HEK293 (cell line): ENCODE results near the gene GATA3.

Source experiments
- CTCF ChIA-PET: fragments of 350-600 bp; formaldehyde crosslinking; extraction: SDS; loops from one replicate; lab custom pipeline; 2021; ENCODE audit warnings: antibody characterized with exemption; lab: Yijun Ruan, JAX
- POLR2A ChIA-PET: fragments of 300-600 bp; formaldehyde crosslinking; extraction: SDS; loops from one replicate; lab custom pipeline; 2020; ENCODE audit warnings: antibody characterized with exemption, inconsistent platforms; lab: Yijun Ruan, JAX
- H3K27ac ChIP-seq: fragments of 200-500 bp; sonication (Bioruptor generic); 2 replicates; pipeline ENCODE4 v1.5.1; 2014; ENCODE audit warnings: low read depth, low read length, control low read depth, inconsistent platforms; ENCODE audit errors: extremely low read depth
- H3K36me3 ChIP-seq, 2 experiments: fragments of 200-500 bp in 1 of 2; sonication (Bioruptor generic) in 1 of 2; 1 replicate in 1 of 2; 2 replicates in 1 of 2; pipeline ENCODE4 v1.5.1; 2014 to 2017; ENCODE audit warnings: inconsistent platforms in 2 of 2, low read length in 2 of 2; ENCODE audit not compliant: control insufficient read depth in 2 of 2, insufficient read depth in 1 of 2
- H3K4me1 ChIP-seq: fragments of 200-500 bp; sonication (Bioruptor generic); 2 replicates; pipeline ENCODE4 v1.5.1; 2014; ENCODE audit warnings: mild to moderate bottlenecking, low read length, inconsistent platforms; ENCODE audit not compliant: control insufficient read depth, insufficient read depth
- H3K4me3 ChIP-seq: 2 replicates; pipeline ENCODE4 v1.5.1; 2011; ENCODE audit warnings: low read depth, mild to moderate bottlenecking, control low read depth, low read length, moderate library complexity
- H3K9me3 ChIP-seq: fragments of 200-500 bp; sonication (Bioruptor generic); 2 replicates; pipeline ENCODE4 v1.5.1; 2014; ENCODE audit warnings: low read depth, low read length, inconsistent platforms; ENCODE audit not compliant: control insufficient read depth, insufficient read depth
- HIC1 ChIP-seq: fragments of 450-650 bp; formaldehyde crosslinking; IDR thresholded peaks from 2 replicates; pipeline ENCODE4 v1.5.1; 2016; ENCODE audit warnings: missing biosample characterization, missing genetic modification characterization
- HOXD13 ChIP-seq: sonication (generic); formaldehyde crosslinking; IDR thresholded peaks from 2 replicates; pipeline ENCODE4 v1.8.0; 2022; ENCODE audit warnings: missing genetic modification reagents, borderline replicate concordance
- IKZF3 ChIP-seq: fragments of 450-650 bp; IDR thresholded peaks from 2 replicates; pipeline ENCODE4 v1.5.0; 2018; ENCODE audit warnings: missing biosample characterization, mild to moderate bottlenecking, missing genetic modification characterization, moderate library complexity
- MYNN ChIP-seq: fragments of 450-650 bp; formaldehyde crosslinking; IDR thresholded peaks from 2 replicates; pipeline ENCODE4 v1.5.1; 2016; ENCODE audit warnings: missing biosample characterization, missing genetic modification characterization, borderline replicate concordance
- WT1 ChIP-seq: fragments of 450-650 bp; formaldehyde crosslinking; IDR thresholded peaks from 2 replicates; pipeline ENCODE4 v1.5.1; 2016; ENCODE audit warnings: missing biosample characterization, missing genetic modification characterization
- YY2 ChIP-seq: fragments of 450-650 bp; formaldehyde crosslinking; IDR thresholded peaks from 2 replicates; pipeline ENCODE4 v1.5.1; 2016; ENCODE audit warnings: missing biosample characterization, missing genetic modification characterization
- ZBTB7A ChIP-seq: fragments of 450-650 bp; formaldehyde crosslinking; IDR thresholded peaks from 2 replicates; pipeline ENCODE4 v1.5.1; 2016; ENCODE audit warnings: low read depth, missing biosample characterization, missing genetic modification characterization
- ZBTB8A ChIP-seq: fragments of 450-650 bp; formaldehyde crosslinking; IDR thresholded peaks from 2 replicates; pipeline ENCODE4 v1.5.1; 2016; ENCODE audit warnings: missing biosample characterization, missing genetic modification characterization
- ZEB2 ChIP-seq: fragments of 450-650 bp; formaldehyde crosslinking; IDR thresholded peaks from 2 replicates; pipeline ENCODE4 v1.5.1; 2016; ENCODE audit warnings: missing biosample characterization, missing genetic modification characterization
- ZNF133 ChIP-seq: fragments of 450-650 bp; formaldehyde crosslinking; IDR thresholded peaks from 2 replicates; pipeline ENCODE4 v1.5.1; 2016; ENCODE audit warnings: missing biosample characterization, missing genetic modification characterization
- ZNF148 ChIP-seq: fragments of 450-650 bp; formaldehyde crosslinking; IDR thresholded peaks from 2 replicates; pipeline ENCODE4 v1.5.0; 2017; ENCODE audit warnings: missing biosample characterization, missing genetic modification characterization, borderline replicate concordance
- ZNF202 ChIP-seq: fragments of 450-650 bp; formaldehyde crosslinking; IDR thresholded peaks from 2 replicates; pipeline ENCODE4 v1.5.1; 2016; ENCODE audit warnings: missing biosample characterization, missing genetic modification characterization, borderline replicate concordance
- ZNF221 ChIP-seq: fragments of 450-650 bp; formaldehyde crosslinking; IDR thresholded peaks from 2 replicates; pipeline ENCODE4 v1.5.1; 2017; ENCODE audit warnings: missing biosample characterization, missing genetic modification characterization, borderline replicate concordance
- ZNF239 ChIP-seq: fragments of 450-650 bp; formaldehyde crosslinking; IDR thresholded peaks from 2 replicates; pipeline ENCODE4 v1.5.1; 2016; ENCODE audit warnings: missing biosample characterization, missing genetic modification characterization
- ZNF391 ChIP-seq: fragments of 450-650 bp; formaldehyde crosslinking; IDR thresholded peaks from 2 replicates; pipeline ENCODE4 v1.5.1; 2016; ENCODE audit warnings: low read depth, missing biosample characterization, missing genetic modification characterization, borderline replicate concordance
- ZNF423 ChIP-seq: fragments of 450-650 bp; formaldehyde crosslinking; IDR thresholded peaks from 2 replicates; pipeline ENCODE4 v1.5.1; 2016; ENCODE audit warnings: missing biosample characterization, missing genetic modification characterization
- ZNF473 ChIP-seq: fragments of 450-650 bp; formaldehyde crosslinking; IDR thresholded peaks from 2 replicates; pipeline ENCODE4 v1.5.1; 2017; ENCODE audit warnings: missing biosample characterization, missing genetic modification characterization
- ZNF549 ChIP-seq: fragments of 450-650 bp; IDR thresholded peaks from 2 replicates; pipeline ENCODE4 v1.5.1; 2018; ENCODE audit warnings: missing biosample characterization, missing genetic modification characterization, mild to moderate bottlenecking, inconsistent platforms, moderate library complexity
- ZNF623 ChIP-seq: fragments of 450-650 bp; formaldehyde crosslinking; IDR thresholded peaks from 2 replicates; pipeline ENCODE4 v1.5.1; 2016; ENCODE audit warnings: missing biosample characterization, missing genetic modification characterization
- ZNF654 ChIP-seq: fragments of 450-650 bp; formaldehyde crosslinking; IDR thresholded peaks from 2 replicates; pipeline ENCODE4 v1.5.1; 2016; ENCODE audit warnings: low read depth, missing biosample characterization, missing genetic modification characterization
- ZNF664 ChIP-seq: fragments of 450-650 bp; formaldehyde crosslinking; IDR thresholded peaks from 2 replicates; pipeline ENCODE4 v1.5.1; 2016; ENCODE audit warnings: missing biosample characterization, missing genetic modification characterization
- ZNF670 ChIP-seq: fragments of 450-650 bp; formaldehyde crosslinking; IDR thresholded peaks from 2 replicates; pipeline ENCODE4 v1.5.1; 2016; ENCODE audit warnings: missing biosample characterization, missing genetic modification characterization, low read depth
- ZNF707 ChIP-seq: fragments of 450-650 bp; formaldehyde crosslinking; IDR thresholded peaks from 2 replicates; pipeline ENCODE4 v1.5.1; 2016; ENCODE audit warnings: missing biosample characterization, missing genetic modification characterization
- ZNF785 ChIP-seq: fragments of 450-650 bp; formaldehyde crosslinking; IDR thresholded peaks from 2 replicates; pipeline ENCODE4 v1.5.1; 2016; ENCODE audit warnings: missing biosample characterization, missing genetic modification characterization
- ZSCAN23 ChIP-seq: fragments of 450-650 bp; formaldehyde crosslinking; IDR thresholded peaks from 2 replicates; pipeline ENCODE4 v1.5.1; 2016; ENCODE audit warnings: missing biosample characterization, missing genetic modification characterization

The GATA3 gene

GRCh38 chr10:8079126-8079525, 24.6 kb downstream of the GATA3 start:
- Histone ChIP-seq H3K9me3 (no peaks in the 10 kb centered on the region), H3K4me3 (no peak overlapping the region), H3K4me1 (no peaks in the 10 kb centered on the region), H3K36me3 (peaks cover 10 to 28% of the 10 kb centered on the region in 2 experiments)
- ChIA-PET POLR2A (no interaction called here), CTCF (interaction anchor here (1.0 kb wide), 1 partner anchor 13 kb away, joined by 4 read pairs; no protein-coding TSS in a partner anchor)
- no peak for TF ChIP-seq ZNF623 (tag by site-specific recombination)
- TF ChIP-seq HIC1: no peak
- TF ChIP-seq ZNF549: no peak
- TF ChIP-seq ZNF221 (tag by site-specific recombination): no peak
- no peak for TF ChIP-seq HOXD13 (CRISPR knock-in tag)
- TF ChIP-seq, all 188 proteins: peak for 0
- H3K27ac ChIP-seq: no peak overlapping the region

GRCh38 chr10:8084799-8085198, 30.3 kb downstream of the GATA3 start:
- CTCF ChIA-PET: no interaction called here
- TF ChIP-seq ZNF623 (tag by site-specific recombination): no peak
- TF ChIP-seq WT1 (tag by site-specific recombination): no peak
- TF ChIP-seq ZNF202 (tag by site-specific recombination): no peak
- no peak for TF ChIP-seq ZNF664 (tag by site-specific recombination)
- POLR2A ChIA-PET: no interaction called here

GRCh38 chr10:8085251-8085650, 30.8 kb downstream of the GATA3 start:
- no peak overlapping the region for H3K4me3 ChIP-seq
- no peaks in the 10 kb centered on the region for H3K4me1 ChIP-seq
- no peaks in the 10 kb centered on the region for H3K9me3 ChIP-seq
- H3K36me3 ChIP-seq: peaks cover 0 to 7% of the 10 kb centered on the region in 2 experiments; a peak in 1 of 3 replicates
- TF ChIP-seq ZNF148 (tag by site-specific recombination): no peak
- TF ChIP-seq IKZF3 (tag by site-specific recombination): no peak
- TF ChIP-seq ZSCAN23 (tag by site-specific recombination): no peak
- no peak for TF ChIP-seq ZBTB7A (tag by site-specific recombination)
- TF ChIP-seq ZEB2: no peak
- TF ChIP-seq MYNN (tag by site-specific recombination): no peak
- TF ChIP-seq ZNF785: no peak
- no peak for TF ChIP-seq ZNF707 (tag by site-specific recombination)
- TF ChIP-seq ZNF239 (tag by site-specific recombination): no peak
- TF ChIP-seq ZBTB8A (tag by site-specific recombination): no peak
- no peak for TF ChIP-seq YY2
- no peak for TF ChIP-seq ZNF473 (tag by site-specific recombination)
- TF ChIP-seq ZNF391 (tag by site-specific recombination): no peak
- TF ChIP-seq ZNF670 (tag by site-specific recombination): no peak
- TF ChIP-seq ZNF654 (tag by site-specific recombination): no peak
- no peak for TF ChIP-seq ZNF133 (tag by site-specific recombination)
- TF ChIP-seq ZNF423 (tag by site-specific recombination): no peak
- CTCF ChIA-PET: no interaction called here
- H3K27ac ChIP-seq: no peak overlapping the region
- POLR2A ChIA-PET: interaction anchor here (0.7 kb wide), 1 partner anchor 22 kb away, joined by 4 read pairs; no protein-coding TSS in a partner anchor

More at GRCh38 chr10:8084799-8085198, 30.3 kb downstream of the GATA3 start:
- Histone ChIP-seq H3K27ac (no peak overlapping the region), H3K36me3 (peaks cover 0 to 7% of the 10 kb centered on the region in 2 experiments; a peak in 1 of 3 replicates), H3K9me3 (no peaks in the 10 kb centered on the region), H3K4me1 (no peaks in the 10 kb centered on the region), H3K4me3 (no peak overlapping the region)
